Transverse colon (tissue), 4 donors: ENCODE measurements around the gene SFMBT1. TPM values are rescaled to one million over a fixed set of nuclear protein-coding genes. Genes with fewer than 3 reads are reported as not detected.

Experiments used
- DNase-seq: peaks from one replicate; pipeline ENCODE4 v3.0.0-alpha.2; 2019
- H3K27ac ChIP-seq, 4 donors: fragments of 200-600 bp; sonication (generic); 2 replicates each; pipeline ENCODE4 v1.5.1; 2016 to 2018; ENCODE audit warnings: inconsistent platforms in 4 of 4
- H3K27me3 ChIP-seq: fragments of 200-600 bp; sonication (generic); 2 replicates; pipeline ENCODE4 v1.5.1; 2017; ENCODE audit warnings: inconsistent platforms
- H3K36me3 ChIP-seq, 4 donors: fragments of 200-600 bp; sonication (generic); 2 replicates each; pipeline ENCODE4 v1.5.1; 2017 to 2019; ENCODE audit warnings: inconsistent platforms in 4 of 4
- H3K4me1 ChIP-seq, 4 donors: fragments of 200-600 bp; sonication (generic); 2 replicates each; pipeline ENCODE4 v1.5.1; 2017 to 2020; ENCODE audit warnings: inconsistent platforms in 4 of 4
- H3K4me3 ChIP-seq, 4 donors: fragments of 200-600 bp; sonication (generic); 1 replicate in 1 of 4; 2 replicates in 3 of 4; pipeline versions ENCODE4 v1.5.1 to v1.6.1; 2017 to 2019; ENCODE audit warnings: inconsistent platforms in 4 of 4
- H3K9me3 ChIP-seq, 2 donors: fragments of 200-600 bp; sonication (generic); 2 replicates each; pipeline ENCODE4 v1.5.1; 2017 to 2019; ENCODE audit warnings: inconsistent platforms in 2 of 2
- EP300 ChIP-seq: sonication (generic); formaldehyde crosslinking; IDR thresholded peaks from one replicate; pipeline ENCODE4 v1.6.1; 2017; ENCODE audit warnings: antibody characterized with exemption, low read depth
- POLR2A ChIP-seq: fragments of 450-650 bp; IDR thresholded peaks from one replicate; pipeline ENCODE4 v1.6.1; 2016; ENCODE audit warnings: antibody characterized with exemption, mild to moderate bottlenecking, moderate library complexity
- POLR2AphosphoS5 ChIP-seq, 3 donors: sonication (generic); formaldehyde crosslinking; IDR thresholded peaks; one replicate each; pipeline ENCODE4 v1.6.1; 2016; ENCODE audit warnings: antibody characterized with exemption in 3 of 3
- WGBS, 2 donors: methylation state at CpG; one replicate each; pipeline ENCODE4 v1.1.5; 2018; ENCODE audit warnings: low coverage in 1 of 2; 5-methylcytosine and 5-hydroxymethylcytosine counted together
- in situ Hi-C, 4 donors: fragments of 200-750 bp; cut with MboI; loops; one replicate each; pipeline versions ENCODE4 v1.15.0 to v1.15.1; 2017; ENCODE audit warnings: low sequenced_read_pairs in 3 of 4, low pct_ligation_motif_present in 1 of 4, low pct_unique_long_range_greater_than_20kb in 1 of 4
- intact Hi-C: fragments of 100-400 bp; cut with DNase I; formaldehyde crosslinking; loops from one replicate; pipeline ENCODE4 v1.15.1; 2023; ENCODE audit warnings: low total_unique reads
- total RNA-seq, 4 donors: library from RNA; depleted of rRNA; stranded (reverse); fragments of >200 nt; gene quantifications; one replicate each; pipeline ENCODE4 v1.1.0, GENCODE V29; 2016
- TF ChIP-seq, protein P1 (sequence below), 5 experiments: fragments of 200-600 bp in 3 of 5; fragments of 450-650 bp in 2 of 5; sonication (generic) in 3 of 5; IDR thresholded peaks; 1 replicate in 2 of 5; 2 replicates in 3 of 5; pipeline ENCODE4 v1.5.1; 2016 to 2017; ENCODE audit warnings: antibody characterized with exemption in 5 of 5, inconsistent platforms in 3 of 5, mild to moderate bottlenecking in 2 of 5, moderate library complexity in 1 of 5

SFMBT1 gene
- total RNA-seq, 4 donors from 2014 or later = 1.9 to 33.0 (median 18.1) TPM

DNA sequence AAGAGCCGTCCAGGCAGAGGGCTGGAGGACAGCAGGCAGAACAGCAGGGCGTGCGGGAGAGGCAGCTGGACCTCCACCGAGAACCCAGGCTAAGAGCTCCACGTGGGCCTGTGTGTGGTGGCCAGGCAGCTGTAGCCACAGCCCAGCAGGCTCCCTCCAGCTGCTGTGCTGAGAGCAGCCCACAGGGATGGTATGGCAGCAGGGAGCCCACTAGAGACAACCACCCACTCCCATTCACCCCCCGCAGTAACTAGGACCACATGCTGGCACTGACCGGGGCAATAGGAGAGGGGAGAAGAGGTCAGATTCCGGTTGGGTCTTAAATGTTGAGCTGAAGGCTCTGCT is 185.5 kb downstream of the SFMBT1 start:
- Histone ChIP-seq H3K27me3 (no peaks in the 10 kb centered on the region), H3K4me1 (peaks cover 0 to 4% (median 0%) of the 10 kb centered on the region in 4 donors), H3K4me3 (no peak overlapping the region), H3K36me3 (no peaks in the 10 kb centered on the region), H3K9me3 (no peaks in the 10 kb centered on the region), H3K27ac (no peak overlapping the region)
- intact Hi-C loops (no loop called here), in situ Hi-C loops (no loop called here)
- DNase-seq = no peak
- whole genome bisulfite sequencing, 2 donors = 90 to 92% methylated on average over 2 to 7 of the region's 8 CpGs
- TF ChIP-seq EP300 = no peak
- TF ChIP-seq, protein P1, sequence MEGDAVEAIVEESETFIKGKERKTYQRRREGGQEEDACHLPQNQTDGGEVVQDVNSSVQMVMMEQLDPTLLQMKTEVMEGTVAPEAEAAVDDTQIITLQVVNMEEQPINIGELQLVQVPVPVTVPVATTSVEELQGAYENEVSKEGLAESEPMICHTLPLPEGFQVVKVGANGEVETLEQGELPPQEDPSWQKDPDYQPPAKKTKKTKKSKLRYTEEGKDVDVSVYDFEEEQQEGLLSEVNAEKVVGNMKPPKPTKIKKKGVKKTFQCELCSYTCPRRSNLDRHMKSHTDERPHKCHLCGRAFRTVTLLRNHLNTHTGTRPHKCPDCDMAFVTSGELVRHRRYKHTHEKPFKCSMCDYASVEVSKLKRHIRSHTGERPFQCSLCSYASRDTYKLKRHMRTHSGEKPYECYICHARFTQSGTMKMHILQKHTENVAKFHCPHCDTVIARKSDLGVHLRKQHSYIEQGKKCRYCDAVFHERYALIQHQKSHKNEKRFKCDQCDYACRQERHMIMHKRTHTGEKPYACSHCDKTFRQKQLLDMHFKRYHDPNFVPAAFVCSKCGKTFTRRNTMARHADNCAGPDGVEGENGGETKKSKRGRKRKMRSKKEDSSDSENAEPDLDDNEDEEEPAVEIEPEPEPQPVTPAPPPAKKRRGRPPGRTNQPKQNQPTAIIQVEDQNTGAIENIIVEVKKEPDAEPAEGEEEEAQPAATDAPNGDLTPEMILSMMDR (IDR thresholded peaks at IDR 0.05) = no peak
- TF ChIP-seq POLR2AphosphoS5 (IDR thresholded peaks at IDR 0.05) = no peak

DNA sequence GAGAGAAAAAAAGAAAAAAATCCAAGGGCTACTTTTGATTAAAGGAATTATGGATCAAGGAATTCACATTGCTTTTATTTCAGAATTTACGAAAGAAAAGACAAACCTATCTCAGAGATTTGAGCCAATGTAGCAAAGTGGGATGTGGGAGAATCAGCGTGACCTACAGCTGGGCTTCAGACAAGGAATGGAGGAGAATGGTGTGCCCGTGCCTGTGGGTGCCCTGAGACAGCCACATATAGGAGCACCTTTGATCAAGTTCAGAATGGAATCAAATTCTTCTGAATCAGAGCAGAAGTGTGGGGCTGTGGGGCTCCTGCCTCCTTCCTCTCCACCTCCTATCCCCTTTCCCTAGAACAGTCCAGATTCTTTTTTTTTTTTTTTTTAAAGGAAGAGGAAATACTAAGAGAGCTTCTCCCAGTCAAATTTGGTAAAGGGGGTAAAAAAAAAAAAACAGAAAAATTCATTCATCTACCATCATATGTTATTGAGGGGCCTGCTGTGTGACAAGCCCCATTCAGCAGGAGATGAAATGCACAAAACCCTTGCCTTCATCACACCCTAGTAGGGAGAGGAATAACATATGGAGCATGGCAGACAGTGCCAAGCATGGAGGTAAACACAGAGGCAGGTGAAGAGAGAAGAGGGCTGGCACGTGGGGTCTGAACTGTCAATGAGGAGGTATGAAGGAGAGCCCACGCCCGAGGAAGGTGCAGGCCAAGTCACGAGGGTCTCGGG is 186.0 kb downstream of the SFMBT1 start:
- intact Hi-C loops = no loop called here
- Histone ChIP-seq H3K9me3 (no peaks in the 10 kb centered on the region), H3K27me3 (no peaks in the 10 kb centered on the region), H3K36me3 (no peaks in the 10 kb centered on the region), H3K27ac (no peak overlapping the region), H3K4me1 (peaks cover 0 to 4% (median 0%) of the 10 kb centered on the region in 4 donors), H3K4me3 (no peak overlapping the region)
- in situ Hi-C loops = no loop called here
- TF ChIP-seq POLR2A (no peak), POLR2AphosphoS5 (IDR thresholded peaks at IDR 0.05) (no peak), EP300 (no peak)
- TF ChIP-seq, protein P1 (IDR thresholded peaks at IDR 0.05) = no peak
- no peak for DNase-seq
- WGBS, 2 donors = 87 to 100% methylated on average over 3 to 8 of the region's 8 CpGs

DNA sequence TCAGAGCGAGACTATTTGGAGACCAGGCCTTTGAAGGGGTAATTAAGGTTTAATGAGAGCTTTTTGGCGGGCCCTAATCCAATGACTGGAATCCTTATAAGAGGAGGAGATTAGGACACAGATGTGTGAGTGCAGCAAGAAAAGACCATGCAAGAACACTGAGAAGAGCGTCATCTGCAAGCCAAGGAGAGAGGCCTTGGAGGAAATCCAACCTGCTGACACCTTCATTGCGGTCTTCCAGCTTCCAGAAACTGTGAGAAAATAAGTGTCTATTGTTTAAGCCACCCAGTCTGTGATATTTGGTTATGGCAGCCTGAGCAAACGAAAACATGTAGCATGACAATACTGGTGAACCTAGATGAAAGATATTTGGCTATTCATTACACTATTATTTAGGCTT is 188.0 kb downstream of the SFMBT1 start:
- no peak overlapping the region for H3K27ac ChIP-seq
- H3K36me3 ChIP-seq = no peaks in the 10 kb centered on the region
- WGBS, 2 donors = 90 to 91% methylated on average over 5 of the region's 5 CpGs
- no peaks in the 10 kb centered on the region for H3K9me3 ChIP-seq
- peaks cover 0 to 4% (median 0%) of the 10 kb centered on the region in 4 donors for H3K4me1 ChIP-seq
- no peak for TF ChIP-seq EP300
- H3K27me3 ChIP-seq = no peaks in the 10 kb centered on the region
- no peak overlapping the region for H3K4me3 ChIP-seq
- DNase-seq = no peak
- intact Hi-C loops (no loop called here), in situ Hi-C loops (no loop called here)

DNA sequence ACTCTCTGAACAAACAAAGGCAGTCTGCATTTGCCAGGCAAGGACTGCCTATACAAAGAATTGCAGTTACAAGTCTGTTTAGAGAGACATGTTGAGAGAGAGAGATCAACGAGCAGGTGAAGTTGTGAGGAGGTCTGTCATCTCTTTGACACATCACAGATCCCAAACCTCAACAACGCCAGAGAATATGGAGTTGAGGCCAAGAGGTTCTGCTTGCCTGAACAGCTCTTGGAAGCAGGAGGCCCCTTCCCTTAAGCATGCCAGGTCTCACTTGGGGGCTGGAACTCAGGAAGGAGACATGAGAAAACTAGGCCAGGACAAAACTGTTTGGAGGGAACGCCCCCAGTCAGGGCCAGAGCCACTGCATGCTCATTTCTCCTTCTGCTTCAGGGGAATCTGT is 188.7 kb downstream of the SFMBT1 start:
- in situ Hi-C loops = no loop called here
- intact Hi-C loops = no loop called here

More for the DNA sequence above, 188.7 kb downstream of the SFMBT1 start:
- DNase-seq = no peak
- H3K4me1 ChIP-seq = peaks cover 0 to 4% (median 0%) of the 10 kb centered on the region in 4 donors
- H3K36me3 ChIP-seq = no peaks in the 10 kb centered on the region
- H3K4me3 ChIP-seq = no peak overlapping the region
- H3K27ac ChIP-seq = peak overlapping the region in 1 of 4 donors; percentile 5
- no peaks in the 10 kb centered on the region for H3K9me3 ChIP-seq
- WGBS, 2 donors = 77 to 94% methylated on average over 3 of the region's 3 CpGs
- H3K27me3 ChIP-seq = no peaks in the 10 kb centered on the region
- no peak for TF ChIP-seq POLR2AphosphoS5 (IDR thresholded peaks at IDR 0.05)
- no peak for TF ChIP-seq EP300
- no peak for TF ChIP-seq POLR2A
- TF ChIP-seq, protein P1 (IDR thresholded peaks at IDR 0.05) = no peak
